WTC11 (cell line): Measurements from ENCODE around the gene SETD4. TPM values are rescaled to one million over a fixed set of nuclear protein-coding genes. Genes with fewer than 3 reads are reported as not detected.

Experiments
- ATAC-seq: fragments of 200-7000 bp; cut with Tn5 transposase; 2 replicates; pipeline ENCODE4 v1.10.0; 2021; ENCODE audit warnings: mild to moderate bottlenecking, moderate library complexity
- CTCF ChIA-PET: fragments of 300-600 bp; sonication (Branson Sonifier 250); formaldehyde crosslinking; loops from one replicate; lab custom pipeline; 2021; ENCODE audit warnings: antibody characterized with exemption; lab: Charles Lee
- POLR2A ChIA-PET: fragments of 350-600 bp; sonication (Branson Sonifier 250); formaldehyde crosslinking; loops from one replicate; lab custom pipeline; 2021; ENCODE audit warnings: antibody characterized with exemption; lab: Charles Lee
- DNase-seq: peaks from one replicate; pipeline ENCODE4 v3.0.0; 2021; ENCODE audit warnings: low spot score
- H3K27ac Mint-ChIP-seq: 2 replicates; pipeline ENCODE4 v1.8.0; 2021; ENCODE audit warnings: mixed read lengths
- H3K27me3 Mint-ChIP-seq: 2 replicates; pipeline ENCODE4 v1.8.0; 2021; ENCODE audit warnings: low read depth, mild to moderate bottlenecking, moderate library complexity, mixed read lengths
- H3K36me3 Mint-ChIP-seq: 2 replicates; pipeline ENCODE4 v1.8.0; 2021; ENCODE audit warnings: mixed read lengths
- H3K4me1 Mint-ChIP-seq: 2 replicates; pipeline ENCODE4 v1.8.0; 2022; ENCODE audit warnings: mixed read lengths
- H3K4me3 Mint-ChIP-seq: 2 replicates; pipeline ENCODE4 v1.8.0; 2021; ENCODE audit warnings: mild to moderate bottlenecking, moderate library complexity, mixed read lengths
- H3K9me3 Mint-ChIP-seq: 2 replicates; pipeline ENCODE4 v1.8.0; 2021; ENCODE audit warnings: mixed read lengths
- CBFB ChIP-seq: sonication (generic); formaldehyde crosslinking; IDR thresholded peaks from 2 replicates; pipeline ENCODE4 v1.8.1; 2022; ENCODE audit warnings: mild to moderate bottlenecking, low read depth, missing genetic modification reagents
- FOXP1 ChIP-seq: sonication (generic); formaldehyde crosslinking; IDR thresholded peaks from 2 replicates; pipeline ENCODE4 v1.8.0; 2022; ENCODE audit warnings: missing genetic modification reagents, mild to moderate bottlenecking, moderate library complexity, borderline replicate concordance
- HMGA2 ChIP-seq: fragments of 250-450 bp; sonication (Bioruptor Pico); IDR thresholded peaks from 2 replicates; pipeline ENCODE4 v1.4.0; 2021; ENCODE audit warnings: mild to moderate bottlenecking, moderate library complexity
- MXD4 ChIP-seq: fragments of 250-450 bp; sonication (Bioruptor Pico); IDR thresholded peaks from 2 replicates; pipeline ENCODE4 v1.8.0; 2021; ENCODE audit warnings: mild to moderate bottlenecking, moderate library complexity, borderline replicate concordance
- OVOL2 ChIP-seq: fragments of 250-450 bp; sonication (Bioruptor Pico); IDR thresholded peaks from 2 replicates; pipeline ENCODE4 v1.9.0; 2021; ENCODE audit warnings: mild to moderate bottlenecking, borderline replicate concordance
- RELA ChIP-seq: sonication (generic); formaldehyde crosslinking; IDR thresholded peaks from 2 replicates; pipeline ENCODE4 v1.8.1; 2022; ENCODE audit warnings: missing genetic modification reagents, mild to moderate bottlenecking, borderline replicate concordance
- total RNA-seq: library from RNA; stranded (reverse); gene quantifications from 3 replicates; pipeline ENCODE4 v1.2.3, GENCODE V29; 2021
- TF ChIP-seq, protein P1 (sequence below): sonication (generic); formaldehyde crosslinking; IDR thresholded peaks from 2 replicates; pipeline ENCODE4 v1.8.0; 2023; ENCODE audit warnings: missing genetic modification reagents
- TF ChIP-seq, protein P2 (sequence below): sonication (generic); formaldehyde crosslinking; conservative IDR thresholded peaks from 2 replicates; pipeline ENCODE4 v1.8.1; 2023; ENCODE audit warnings: mild to moderate bottlenecking, low read depth, missing genetic modification reagents, moderate library complexity
- TF ChIP-seq, protein P3 (sequence below): sonication (generic); formaldehyde crosslinking; IDR thresholded peaks from 2 replicates; pipeline ENCODE4 v1.8.1; 2023; ENCODE audit warnings: mild to moderate bottlenecking, missing genetic modification reagents, moderate library complexity
- TF ChIP-seq, protein P4 (sequence below): sonication (generic); formaldehyde crosslinking; IDR thresholded peaks from 2 replicates; pipeline ENCODE4 v1.8.0; 2022; ENCODE audit warnings: missing genetic modification reagents
- TF ChIP-seq, protein P5 (sequence below): sonication (generic); formaldehyde crosslinking; IDR thresholded peaks from 2 replicates; pipeline ENCODE4 v1.8.1; 2023; ENCODE audit warnings: mild to moderate bottlenecking, missing genetic modification reagents, borderline replicate concordance

SETD4 gene
- total RNA-seq, 1 experiment from 2014 or later: 64.8 TPM

DNA sequence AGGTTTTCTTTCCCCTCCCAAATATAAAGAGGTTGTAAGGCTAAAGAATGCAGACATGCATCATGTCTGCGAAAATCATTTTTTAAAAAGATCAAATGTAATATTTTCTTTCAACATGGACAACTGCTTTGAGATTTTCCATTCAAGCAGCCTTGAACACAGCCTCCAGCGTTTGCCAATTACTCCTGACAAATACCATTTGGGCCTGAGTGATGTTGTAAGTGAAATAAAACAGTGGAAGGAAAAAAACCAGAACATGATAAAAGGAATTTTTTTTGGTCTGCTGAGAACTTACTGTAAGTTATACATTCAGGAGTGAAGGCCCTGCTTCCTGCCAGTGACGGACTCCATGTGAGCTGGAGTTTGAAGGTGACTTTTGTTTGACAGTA is 37.2 kb downstream of the SETD4 start (continued):
- TF ChIP-seq, protein P1, sequence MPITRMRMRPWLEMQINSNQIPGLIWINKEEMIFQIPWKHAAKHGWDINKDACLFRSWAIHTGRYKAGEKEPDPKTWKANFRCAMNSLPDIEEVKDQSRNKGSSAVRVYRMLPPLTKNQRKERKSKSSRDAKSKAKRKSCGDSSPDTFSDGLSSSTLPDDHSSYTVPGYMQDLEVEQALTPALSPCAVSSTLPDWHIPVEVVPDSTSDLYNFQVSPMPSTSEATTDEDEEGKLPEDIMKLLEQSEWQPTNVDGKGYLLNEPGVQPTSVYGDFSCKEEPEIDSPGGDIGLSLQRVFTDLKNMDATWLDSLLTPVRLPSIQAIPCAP (CRISPR knock-in tag): no peak
- no peak for TF ChIP-seq RELA (CRISPR knock-in tag)

DNA sequence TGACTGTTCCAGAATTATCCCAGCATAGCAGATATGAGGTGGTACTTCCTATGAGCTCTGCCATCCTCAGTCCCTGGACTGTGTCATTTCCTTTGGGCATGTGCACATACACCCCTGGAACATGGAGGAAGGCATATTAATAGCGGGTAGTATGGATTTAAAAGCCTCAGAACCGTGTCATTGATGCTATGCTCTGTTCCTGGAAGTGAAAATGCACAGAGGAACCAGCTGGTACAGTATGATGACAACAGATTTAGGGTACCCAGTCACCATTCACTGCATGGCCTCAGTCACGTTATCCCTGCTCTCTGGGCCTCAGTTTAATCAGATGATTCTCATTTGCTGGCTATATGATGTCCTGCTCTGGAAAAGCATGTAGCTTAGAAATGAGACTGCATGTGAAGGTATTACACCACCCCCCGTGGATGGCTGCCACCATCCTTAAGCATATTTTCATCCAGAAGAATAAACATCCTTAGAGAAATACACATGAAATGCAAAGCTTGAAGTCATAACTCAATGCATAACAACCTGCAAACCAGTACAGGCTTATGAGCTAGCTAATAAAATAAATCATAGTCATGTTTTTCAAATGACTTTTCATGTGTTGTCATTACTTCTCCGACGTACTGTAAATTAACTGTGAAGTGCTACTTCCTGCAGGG is 37.8 kb downstream of the SETD4 start:
- no peaks in the 10 kb centered on the region for H3K27me3 Mint-ChIP-seq
- CTCF ChIA-PET: interaction anchor here (1.2 kb wide), 1 partner anchor 1277 kb away, joined by 3 read pairs; no protein-coding TSS in a partner anchor
- TF ChIP-seq, protein P2, sequence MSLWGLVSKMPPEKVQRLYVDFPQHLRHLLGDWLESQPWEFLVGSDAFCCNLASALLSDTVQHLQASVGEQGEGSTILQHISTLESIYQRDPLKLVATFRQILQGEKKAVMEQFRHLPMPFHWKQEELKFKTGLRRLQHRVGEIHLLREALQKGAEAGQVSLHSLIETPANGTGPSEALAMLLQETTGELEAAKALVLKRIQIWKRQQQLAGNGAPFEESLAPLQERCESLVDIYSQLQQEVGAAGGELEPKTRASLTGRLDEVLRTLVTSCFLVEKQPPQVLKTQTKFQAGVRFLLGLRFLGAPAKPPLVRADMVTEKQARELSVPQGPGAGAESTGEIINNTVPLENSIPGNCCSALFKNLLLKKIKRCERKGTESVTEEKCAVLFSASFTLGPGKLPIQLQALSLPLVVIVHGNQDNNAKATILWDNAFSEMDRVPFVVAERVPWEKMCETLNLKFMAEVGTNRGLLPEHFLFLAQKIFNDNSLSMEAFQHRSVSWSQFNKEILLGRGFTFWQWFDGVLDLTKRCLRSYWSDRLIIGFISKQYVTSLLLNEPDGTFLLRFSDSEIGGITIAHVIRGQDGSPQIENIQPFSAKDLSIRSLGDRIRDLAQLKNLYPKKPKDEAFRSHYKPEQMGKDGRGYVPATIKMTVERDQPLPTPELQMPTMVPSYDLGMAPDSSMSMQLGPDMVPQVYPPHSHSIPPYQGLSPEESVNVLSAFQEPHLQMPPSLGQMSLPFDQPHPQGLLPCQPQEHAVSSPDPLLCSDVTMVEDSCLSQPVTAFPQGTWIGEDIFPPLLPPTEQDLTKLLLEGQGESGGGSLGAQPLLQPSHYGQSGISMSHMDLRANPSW (CRISPR knock-in tag): no peak
- TF ChIP-seq FOXP1 (no peak), HMGA2 (no peak), MXD4 (no peak), OVOL2 (CRISPR knock-in tag) (no peak), CBFB (CRISPR knock-in tag) (no peak)
- TF ChIP-seq, protein P3, sequence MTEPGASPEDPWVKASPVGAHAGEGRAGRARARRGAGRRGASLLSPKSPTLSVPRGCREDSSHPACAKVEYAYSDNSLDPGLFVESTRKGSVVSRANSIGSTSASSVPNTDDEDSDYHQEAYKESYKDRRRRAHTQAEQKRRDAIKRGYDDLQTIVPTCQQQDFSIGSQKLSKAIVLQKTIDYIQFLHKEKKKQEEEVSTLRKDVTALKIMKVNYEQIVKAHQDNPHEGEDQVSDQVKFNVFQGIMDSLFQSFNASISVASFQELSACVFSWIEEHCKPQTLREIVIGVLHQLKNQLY (CRISPR knock-in tag): no peak
- TF ChIP-seq, protein P4, sequence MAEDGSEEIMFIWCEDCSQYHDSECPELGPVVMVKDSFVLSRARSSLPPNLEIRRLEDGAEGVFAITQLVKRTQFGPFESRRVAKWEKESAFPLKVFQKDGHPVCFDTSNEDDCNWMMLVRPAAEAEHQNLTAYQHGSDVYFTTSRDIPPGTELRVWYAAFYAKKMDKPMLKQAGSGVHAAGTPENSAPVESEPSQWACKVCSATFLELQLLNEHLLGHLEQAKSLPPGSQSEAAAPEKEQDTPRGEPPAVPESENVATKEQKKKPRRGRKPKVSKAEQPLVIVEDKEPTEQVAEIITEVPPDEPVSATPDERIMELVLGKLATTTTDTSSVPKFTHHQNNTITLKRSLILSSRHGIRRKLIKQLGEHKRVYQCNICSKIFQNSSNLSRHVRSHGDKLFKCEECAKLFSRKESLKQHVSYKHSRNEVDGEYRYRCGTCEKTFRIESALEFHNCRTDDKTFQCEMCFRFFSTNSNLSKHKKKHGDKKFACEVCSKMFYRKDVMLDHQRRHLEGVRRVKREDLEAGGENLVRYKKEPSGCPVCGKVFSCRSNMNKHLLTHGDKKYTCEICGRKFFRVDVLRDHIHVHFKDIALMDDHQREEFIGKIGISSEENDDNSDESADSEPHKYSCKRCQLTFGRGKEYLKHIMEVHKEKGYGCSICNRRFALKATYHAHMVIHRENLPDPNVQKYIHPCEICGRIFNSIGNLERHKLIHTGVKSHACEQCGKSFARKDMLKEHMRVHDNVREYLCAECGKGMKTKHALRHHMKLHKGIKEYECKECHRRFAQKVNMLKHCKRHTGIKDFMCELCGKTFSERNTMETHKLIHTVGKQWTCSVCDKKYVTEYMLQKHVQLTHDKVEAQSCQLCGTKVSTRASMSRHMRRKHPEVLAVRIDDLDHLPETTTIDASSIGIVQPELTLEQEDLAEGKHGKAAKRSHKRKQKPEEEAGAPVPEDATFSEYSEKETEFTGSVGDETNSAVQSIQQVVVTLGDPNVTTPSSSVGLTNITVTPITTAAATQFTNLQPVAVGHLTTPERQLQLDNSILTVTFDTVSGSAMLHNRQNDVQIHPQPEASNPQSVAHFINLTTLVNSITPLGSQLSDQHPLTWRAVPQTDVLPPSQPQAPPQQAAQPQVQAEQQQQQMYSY (CRISPR knock-in tag): no peak
- TF ChIP-seq, protein P5, sequence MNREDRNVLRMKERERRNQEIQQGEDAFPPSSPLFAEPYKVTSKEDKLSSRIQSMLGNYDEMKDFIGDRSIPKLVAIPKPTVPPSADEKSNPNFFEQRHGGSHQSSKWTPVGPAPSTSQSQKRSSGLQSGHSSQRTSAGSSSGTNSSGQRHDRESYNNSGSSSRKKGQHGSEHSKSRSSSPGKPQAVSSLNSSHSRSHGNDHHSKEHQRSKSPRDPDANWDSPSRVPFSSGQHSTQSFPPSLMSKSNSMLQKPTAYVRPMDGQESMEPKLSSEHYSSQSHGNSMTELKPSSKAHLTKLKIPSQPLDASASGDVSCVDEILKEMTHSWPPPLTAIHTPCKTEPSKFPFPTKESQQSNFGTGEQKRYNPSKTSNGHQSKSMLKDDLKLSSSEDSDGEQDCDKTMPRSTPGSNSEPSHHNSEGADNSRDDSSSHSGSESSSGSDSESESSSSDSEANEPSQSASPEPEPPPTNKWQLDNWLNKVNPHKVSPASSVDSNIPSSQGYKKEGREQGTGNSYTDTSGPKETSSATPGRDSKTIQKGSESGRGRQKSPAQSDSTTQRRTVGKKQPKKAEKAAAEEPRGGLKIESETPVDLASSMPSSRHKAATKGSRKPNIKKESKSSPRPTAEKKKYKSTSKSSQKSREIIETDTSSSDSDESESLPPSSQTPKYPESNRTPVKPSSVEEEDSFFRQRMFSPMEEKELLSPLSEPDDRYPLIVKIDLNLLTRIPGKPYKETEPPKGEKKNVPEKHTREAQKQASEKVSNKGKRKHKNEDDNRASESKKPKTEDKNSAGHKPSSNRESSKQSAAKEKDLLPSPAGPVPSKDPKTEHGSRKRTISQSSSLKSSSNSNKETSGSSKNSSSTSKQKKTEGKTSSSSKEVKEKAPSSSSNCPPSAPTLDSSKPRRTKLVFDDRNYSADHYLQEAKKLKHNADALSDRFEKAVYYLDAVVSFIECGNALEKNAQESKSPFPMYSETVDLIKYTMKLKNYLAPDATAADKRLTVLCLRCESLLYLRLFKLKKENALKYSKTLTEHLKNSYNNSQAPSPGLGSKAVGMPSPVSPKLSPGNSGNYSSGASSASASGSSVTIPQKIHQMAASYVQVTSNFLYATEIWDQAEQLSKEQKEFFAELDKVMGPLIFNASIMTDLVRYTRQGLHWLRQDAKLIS (CRISPR knock-in tag): no peak
- TF ChIP-seq, all 79 proteins: peak for 0
- Mint-ChIP-seq H3K4me1 (no peaks in the 10 kb centered on the region), H3K27ac (no peak overlapping the region), H3K9me3 (peaks cover 12% of the 10 kb centered on the region), H3K36me3 (peaks cover 11% of the 10 kb centered on the region), H3K4me3 (no peak overlapping the region)
- POLR2A ChIA-PET: no interaction called here
- DNase-seq (no peak), ATAC-seq (no peak)
